SU-DHL-6 (cell line): ENCODE measurements around the gene C12orf43.

Experiments used
- H2AFZ ChIP-seq: fragments of 200-600 bp; sonication (generic); 2 replicates; pipeline ENCODE4 v1.6.1; 2014; ENCODE audit warnings: low read depth, mild to moderate bottlenecking, moderate library complexity, mixed read lengths, antibody characterized with exemption, low read length; ENCODE audit not compliant: severe bottlenecking
- H3F3A ChIP-seq: fragments of 200-600 bp; shearing (Covaris generic); 2 replicates; pipeline ENCODE4 v1.6.0; 2016; ENCODE audit warnings: antibody characterized with exemption, mild to moderate bottlenecking; ENCODE audit not compliant: insufficient read depth
- H3K27ac ChIP-seq: fragments of 200-600 bp; sonication (generic); 2 replicates; pipeline ENCODE4 v1.5.1; 2016; ENCODE audit warnings: low read depth, mild to moderate bottlenecking, low read length, moderate library complexity, mixed read lengths
- H3K27me3 ChIP-seq: fragments of 200-600 bp; sonication (generic), shearing (Covaris generic); 2 replicates; pipeline ENCODE4 v1.6.0; 2014; ENCODE audit warnings: mild to moderate bottlenecking, low read length
- H3K36me3 ChIP-seq: fragments of 200-600 bp; sonication (generic); 2 replicates; pipeline ENCODE4 v1.6.1; 2014; ENCODE audit warnings: mild to moderate bottlenecking, low read length, mixed read lengths
- H3K4me2 ChIP-seq: fragments of 300-600, 200-600 bp; shearing (Covaris generic), sonication (generic); 2 replicates; pipeline ENCODE4 v1.6.0; 2014; ENCODE audit warnings: low read length, low read depth, mild to moderate bottlenecking; ENCODE audit not compliant: poor library complexity, severe bottlenecking
- H3K4me3 ChIP-seq: fragments of 200-600 bp; sonication (generic); 2 replicates; pipeline ENCODE4 v1.5.1; 2014; ENCODE audit warnings: antibody characterized with exemption, low read length, mild to moderate bottlenecking, mixed read lengths; ENCODE audit not compliant: insufficient read depth, poor library complexity, severe bottlenecking
- H3K79me2 ChIP-seq: fragments of 200-600 bp; sonication (generic); 2 replicates; pipeline ENCODE4 v1.6.1; 2014; ENCODE audit warnings: mild to moderate bottlenecking, low read length, moderate library complexity; ENCODE audit not compliant: insufficient read depth
- H3K9ac ChIP-seq: fragments of 200-600 bp; sonication (generic); 2 replicates; pipeline ENCODE4 v1.7.0; 2014; ENCODE audit warnings: mild to moderate bottlenecking, low read length
- H3K9me2 ChIP-seq: fragments of 200-600 bp; sonication (generic); replicated peaks from 2 replicates; pipeline ENCODE4 v1.6.1; 2014; ENCODE audit warnings: low read length; ENCODE audit not compliant: insufficient read depth
- H3K9me3 ChIP-seq: fragments of 200-600 bp; sonication (generic); 2 replicates; pipeline ENCODE4 v1.6.1; 2014; ENCODE audit warnings: low read length, mixed read lengths; ENCODE audit not compliant: insufficient read depth
- H4K20me1 ChIP-seq: fragments of 200-600 bp; sonication (generic); 2 replicates; pipeline ENCODE4 v1.6.1; 2014; ENCODE audit warnings: low read depth, mild to moderate bottlenecking, antibody characterized with exemption, low read length, moderate library complexity, mixed read lengths
- CTCF ChIP-seq: fragments of 200-600 bp; sonication (generic); IDR thresholded peaks from one replicate; pipeline ENCODE4 v1.5.1; 2017; ENCODE audit warnings: antibody characterized with exemption, mild to moderate bottlenecking, low read length, moderate library complexity; ENCODE audit not compliant: insufficient read depth, poor library complexity, severe bottlenecking
- EZH2phosphoT487 ChIP-seq: fragments of 200-600 bp; sonication (generic), shearing (Covaris generic); conservative IDR thresholded peaks from 2 replicates; pipeline ENCODE4 v1.6.1; 2018; ENCODE audit warnings: mild to moderate bottlenecking, antibody characterized with exemption, low read length, moderate library complexity, mixed read lengths

The C12orf43 gene

GRCh38 chr12:120961604-120962531, 54.4 kb downstream of the C12orf43 start:
- Histone ChIP-seq H3K4me2 (no peak overlapping the region), H3F3A (no peaks in the 10 kb centered on the region), H3K79me2 (no peaks in the 10 kb centered on the region), H3K27me3 (no peaks in the 10 kb centered on the region), H3K36me3 (no peaks in the 10 kb centered on the region), H3K9me3 (no peaks in the 10 kb centered on the region), H3K9ac (no peak overlapping the region), H3K4me3 (no peak overlapping the region), H4K20me1 (no peaks in the 10 kb centered on the region), H3K9me2 (no peaks in the 10 kb centered on the region), H3K27ac (no peak overlapping the region), H2AFZ (no peak overlapping the region)
- TF ChIP-seq CTCF = no peak
- no peak for TF ChIP-seq EZH2phosphoT487

GRCh38 chr12:120960657-120961056, 55.6 kb downstream of the C12orf43 start:
- H3K9ac ChIP-seq = no peak overlapping the region

GRCh38 chr12:120959111-120959878, 57.0 kb downstream of the C12orf43 start:
- Histone ChIP-seq H3K79me2 (no peaks in the 10 kb centered on the region), H2AFZ (no peak overlapping the region), H3K4me3 (no peak overlapping the region), H3K4me2 (no peak overlapping the region), H3K9me3 (no peaks in the 10 kb centered on the region), H3F3A (no peaks in the 10 kb centered on the region), H3K27ac (no peak overlapping the region), H3K27me3 (no peaks in the 10 kb centered on the region), H4K20me1 (no peaks in the 10 kb centered on the region), H3K9me2 (no peaks in the 10 kb centered on the region), H3K9ac (no peak overlapping the region), H3K36me3 (no peaks in the 10 kb centered on the region)
- TF ChIP-seq CTCF = no peak
- TF ChIP-seq EZH2phosphoT487 = no peak

More at GRCh38 chr12:120960657-120961056, 55.6 kb downstream of the C12orf43 start:
- Histone ChIP-seq H4K20me1 (no peaks in the 10 kb centered on the region), H3K27ac (no peak overlapping the region), H3F3A (no peaks in the 10 kb centered on the region), H3K4me3 (no peak overlapping the region), H3K9me3 (no peaks in the 10 kb centered on the region), H3K27me3 (no peaks in the 10 kb centered on the region), H2AFZ (no peak overlapping the region), H3K4me2 (no peak overlapping the region), H3K79me2 (no peaks in the 10 kb centered on the region), H3K9me2 (no peaks in the 10 kb centered on the region), H3K36me3 (no peaks in the 10 kb centered on the region)
- no peak for TF ChIP-seq EZH2phosphoT487
- no peak for TF ChIP-seq CTCF
